ENCODE results near the gene SLC36A3.

GRCh38 chr5:151238303-151238741, 65.2 kb downstream of the SLC36A3 start:
- TF ChIP-seq CTCF (IDR thresholded peaks at IDR 0.05) (no peak), POLR2A (IDR thresholded peaks at IDR 0.05) (no peak)
